H9 (cell line): ENCODE data around the gene TSPO2. TPM values are rescaled to one million over a fixed set of nuclear protein-coding genes. Genes with fewer than 3 reads are reported as not detected.

Experiments used
- DNase-seq: peaks from one replicate; pipeline ENCODE4 v3.0.0-alpha.2; 2017
- H2AFZ ChIP-seq: one replicate; pipeline ENCODE4 v1.6.1; 2013; ENCODE audit warnings: mild to moderate bottlenecking, low read length, control low read depth, moderate library complexity
- H2AK5ac ChIP-seq: 2 replicates; pipeline ENCODE4 v1.6.1; 2013; ENCODE audit warnings: low read length, control low read depth, mixed read lengths; ENCODE audit not compliant: insufficient read length
- H2BK120ac ChIP-seq: one replicate; pipeline ENCODE4 v1.6.1; 2013; ENCODE audit warnings: low read depth, mild to moderate bottlenecking, low read length, control low read depth, inconsistent platforms; ENCODE audit not compliant: poor library complexity, severe bottlenecking
- H2BK12ac ChIP-seq: 2 replicates; pipeline ENCODE4 v1.6.1; 2013; ENCODE audit warnings: low read length, control low read depth, mixed read lengths, low read depth; ENCODE audit not compliant: insufficient read length
- H2BK15ac ChIP-seq: 2 replicates; pipeline ENCODE4 v1.6.1; 2013; ENCODE audit warnings: low read depth, low read length, control low read depth
- H2BK20ac ChIP-seq: one replicate; pipeline ENCODE4 v1.6.1; 2013; ENCODE audit warnings: low read depth, mild to moderate bottlenecking, low read length, control low read depth, inconsistent platforms; ENCODE audit not compliant: poor library complexity, severe bottlenecking
- H2BK5ac ChIP-seq: 2 replicates; pipeline ENCODE4 v1.6.1; 2013; ENCODE audit warnings: low read length, control low read depth, mixed read lengths; ENCODE audit not compliant: insufficient read length
- H3K14ac ChIP-seq: 2 replicates; pipeline ENCODE4 v1.6.1; 2013; ENCODE audit warnings: low read length, control low read depth; ENCODE audit not compliant: insufficient read depth
- H3K18ac ChIP-seq: 2 replicates; pipeline ENCODE4 v1.6.1; 2013; ENCODE audit warnings: low read depth, mild to moderate bottlenecking, mixed read lengths, low read length, control low read depth; ENCODE audit not compliant: insufficient read length
- H3K23ac ChIP-seq: 2 replicates; pipeline ENCODE4 v1.6.1; 2013; ENCODE audit warnings: low read length, control low read depth, mixed read lengths, low read depth; ENCODE audit not compliant: insufficient read length
- H3K23me2 ChIP-seq: 2 replicates; pipeline ENCODE4 v1.6.1; 2013; ENCODE audit warnings: low read depth, mild to moderate bottlenecking, mixed read lengths, low read length, control low read depth; ENCODE audit not compliant: insufficient read length, poor library complexity, severe bottlenecking
- H3K27ac ChIP-seq: 2 replicates; pipeline ENCODE4 v1.5.1; 2013; ENCODE audit warnings: low read length, control low read depth, mixed read lengths, low read depth; ENCODE audit not compliant: insufficient read length
- H3K27me3 ChIP-seq: 2 replicates; pipeline ENCODE4 v1.6.1; 2013; ENCODE audit warnings: low read length, control low read depth, inconsistent platforms; ENCODE audit not compliant: insufficient read depth
- H3K4ac ChIP-seq: 2 replicates; pipeline ENCODE4 v1.6.1; 2013; ENCODE audit warnings: low read depth, mild to moderate bottlenecking, control low read depth, inconsistent platforms, low read length, moderate library complexity
- H3K4me1 ChIP-seq: 2 replicates; pipeline ENCODE4 v1.6.1; 2013; ENCODE audit warnings: low read length, control low read depth, inconsistent platforms; ENCODE audit not compliant: insufficient read depth
- H3K4me2 ChIP-seq: 2 replicates; pipeline ENCODE4 v1.6.1; 2013; ENCODE audit warnings: low read length, control low read depth, mixed read lengths; ENCODE audit not compliant: insufficient read length, insufficient read depth
- H3K56ac ChIP-seq: 2 replicates; pipeline ENCODE4 v1.6.1; 2013; ENCODE audit warnings: low read depth, mild to moderate bottlenecking, mixed read lengths, low read length, control low read depth; ENCODE audit not compliant: insufficient read length
- H3K79me1 ChIP-seq: 2 replicates; pipeline ENCODE4 v1.6.1; 2013; ENCODE audit warnings: low read depth, mild to moderate bottlenecking, moderate library complexity, low read length, control low read depth, inconsistent platforms; ENCODE audit not compliant: insufficient read depth, poor library complexity, severe bottlenecking
- H3K79me2 ChIP-seq: 2 replicates; pipeline ENCODE4 v1.6.1; 2013; ENCODE audit warnings: low read length, control low read depth, inconsistent platforms; ENCODE audit not compliant: insufficient read depth
- H3K9ac ChIP-seq: 2 replicates; pipeline ENCODE4 v1.6.1; 2013; ENCODE audit warnings: low read length, control low read depth, mixed read lengths; ENCODE audit not compliant: insufficient read length; ENCODE audit errors: extremely low read depth
- H3K9me3 ChIP-seq: one replicate; pipeline ENCODE4 v1.6.1; 2013; ENCODE audit warnings: low read depth, low read length, inconsistent platforms; ENCODE audit not compliant: control insufficient read depth
- H3T11ph ChIP-seq: one replicate; pipeline ENCODE4 v1.6.1; 2013; ENCODE audit warnings: mild to moderate bottlenecking, low read length, control low read depth, inconsistent platforms
- H4K20me1 ChIP-seq: one replicate; pipeline ENCODE4 v1.6.1; 2013; ENCODE audit not compliant: control insufficient read depth, insufficient read length, insufficient read depth
- H4K5ac ChIP-seq: 2 replicates; pipeline ENCODE4 v1.6.1; 2013; ENCODE audit warnings: low read depth, mild to moderate bottlenecking, mixed read lengths, low read length, control low read depth; ENCODE audit not compliant: insufficient read length
- H4K8ac ChIP-seq: replicated peaks from 2 replicates; pipeline ENCODE4 v1.6.1; 2013; ENCODE audit warnings: low read length, control low read depth, mixed read lengths, low read depth; ENCODE audit not compliant: insufficient read length
- H4K91ac ChIP-seq: 2 replicates; pipeline ENCODE4 v1.6.1; 2013; ENCODE audit warnings: low read depth, mild to moderate bottlenecking, moderate library complexity, mixed read lengths, low read length, control low read depth; ENCODE audit not compliant: insufficient read length
- H3K27ac Mint-ChIP-seq, 3 experiments: 2 replicates in 2 of 3; 3 replicates in 1 of 3; pipeline ENCODE4 v1.8.0; 2020 to 2021; ENCODE audit warnings: mixed read lengths in 3 of 3, mild to moderate bottlenecking in 1 of 3, moderate library complexity in 1 of 3
- H3K27me3 Mint-ChIP-seq: 2 replicates; pipeline ENCODE4 v1.8.0; 2021; ENCODE audit warnings: low read depth, mild to moderate bottlenecking, moderate library complexity, mixed read lengths
- H3K36me3 Mint-ChIP-seq, 3 experiments: 2 replicates in 2 of 3; 3 replicates in 1 of 3; pipeline ENCODE4 v1.8.0; 2020 to 2021; ENCODE audit warnings: low read depth in 3 of 3, mixed read lengths in 3 of 3; ENCODE audit not compliant: insufficient read depth in 1 of 3
- H3K4me1 Mint-ChIP-seq, 2 experiments: 2 replicates each; pipeline ENCODE4 v1.8.0; 2020; ENCODE audit warnings: mixed read lengths in 2 of 2
- H3K4me3 Mint-ChIP-seq, 2 experiments: 2 replicates in 1 of 2; 3 replicates in 1 of 2; pipeline ENCODE4 v1.8.0; 2020 to 2021; ENCODE audit warnings: mild to moderate bottlenecking in 2 of 2, mixed read lengths in 2 of 2, moderate library complexity in 1 of 2
- H3K9me3 Mint-ChIP-seq, 2 experiments: 2 replicates in 1 of 2; 3 replicates in 1 of 2; pipeline ENCODE4 v1.8.0; 2020; ENCODE audit warnings: mild to moderate bottlenecking in 2 of 2, mixed read lengths in 2 of 2, moderate library complexity in 1 of 2
- CTCF ChIP-seq: fragments of 200-600 bp; sonication (generic); conservative IDR thresholded peaks from 3 replicates; pipeline ENCODE4 v1.8.0; 2021; ENCODE audit warnings: antibody characterized with exemption, mild to moderate bottlenecking
- WGBS: extraction: QIAGEN DNeasy Blood & Tissue Kit; methylation state at CpG from one replicate; pipeline ENCODE4 v1.1.7; 2013; ENCODE audit warnings: missing lambda C conversion rate, low lambda C conversion rate, mixed read lengths; ENCODE audit not compliant: insufficient read length; ENCODE audit errors: extremely low coverage; 5-methylcytosine and 5-hydroxymethylcytosine counted together
- total RNA-seq: library from RNA; stranded (reverse); gene quantifications from 2 replicates; pipeline ENCODE4 v1.2.1, GENCODE V29; 2021

Gene TSPO2
- total RNA-seq, 1 experiment from 2014 or later, result not detected

DNA sequence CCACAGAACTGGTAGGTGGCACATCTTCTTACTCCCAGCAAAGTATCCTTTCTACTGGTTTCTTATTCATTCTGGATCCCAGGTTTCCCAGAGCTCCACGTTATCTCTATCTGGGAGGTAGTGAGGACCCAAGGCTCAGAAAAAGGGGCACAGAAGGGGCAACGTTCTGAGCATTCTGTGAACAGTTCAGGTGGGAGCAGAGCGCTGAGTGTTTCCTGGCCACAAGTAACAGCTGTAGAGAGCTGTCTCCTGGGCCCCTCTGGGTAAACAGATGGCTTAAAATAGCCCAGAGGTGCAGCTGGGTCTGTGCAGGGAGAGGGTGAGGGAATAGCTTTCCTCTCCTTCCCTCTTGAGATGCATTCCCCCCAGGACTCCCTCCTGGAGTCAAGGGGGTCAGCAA lies 12.9 kb downstream of the TSPO2 start:
- whole genome bisulfite sequencing, result no CpG with 5 or more reads among the region's 3 CpGs
- Mint-ChIP-seq H3K9me3 (no peaks in the 10 kb centered on the region), H3K27ac (no peak overlapping the region), H3K4me3 (no peak overlapping the region), H3K27me3 (no peaks in the 10 kb centered on the region), H3K36me3 (peaks cover 0 to 2% (median 0%) of the 10 kb centered on the region in 3 experiments; a peak in 1 of 7 replicates), H3K4me1 (peaks cover 22 to 23% of the 10 kb centered on the region in 2 experiments)
- no peak overlapping the region for H3K56ac ChIP-seq
- no peak overlapping the region for H2BK20ac ChIP-seq
- H4K91ac ChIP-seq, result no peak overlapping the region
- H3K23me2 ChIP-seq, result no peaks in the 10 kb centered on the region
- no peak for DNase-seq
- no peaks in the 10 kb centered on the region for H3K79me1 ChIP-seq
- H3K9me3 ChIP-seq, result no peaks in the 10 kb centered on the region
- H3T11ph ChIP-seq, result no peak overlapping the region
- H2BK5ac ChIP-seq, result no peak overlapping the region
- H3K27me3 ChIP-seq, result no peaks in the 10 kb centered on the region
- H3K4me2 ChIP-seq, result no peak overlapping the region
- peaks cover 9% of the 10 kb centered on the region; the same call in 1 of the 2 replicates for H3K4me1 ChIP-seq
- H3K9ac ChIP-seq, result no peak overlapping the region
- no peak overlapping the region for H3K18ac ChIP-seq
- no peak overlapping the region for H2BK15ac ChIP-seq
- H3K79me2 ChIP-seq, result no peaks in the 10 kb centered on the region
- H3K4ac ChIP-seq, result no peak overlapping the region
- no peak overlapping the region for H2BK12ac ChIP-seq
- no peak overlapping the region for H2AK5ac ChIP-seq
- no peak overlapping the region for H4K5ac ChIP-seq
- H3K23ac ChIP-seq, result no peak overlapping the region
- no peak overlapping the region for H3K14ac ChIP-seq
- TF ChIP-seq CTCF, result no peak
- H2AFZ ChIP-seq, result no peak overlapping the region
- H4K8ac ChIP-seq, result no peak overlapping the region
- H2BK120ac ChIP-seq, result no peak overlapping the region
- H3K27ac ChIP-seq, result no peak overlapping the region
- H4K20me1 ChIP-seq, result no peaks in the 10 kb centered on the region
